ENCODE measurements around the gene USP5. TPM values are rescaled to one million over a fixed set of nuclear protein-coding genes. Genes with fewer than 3 reads are reported as not detected.
A peak's percentile ranks its signal among the peaks of the same experiment; 100 is the strongest.

USP5 gene
- total RNA-seq, 2 experiments from 2014 or later = 70.4 to 129 TPM

DNA sequence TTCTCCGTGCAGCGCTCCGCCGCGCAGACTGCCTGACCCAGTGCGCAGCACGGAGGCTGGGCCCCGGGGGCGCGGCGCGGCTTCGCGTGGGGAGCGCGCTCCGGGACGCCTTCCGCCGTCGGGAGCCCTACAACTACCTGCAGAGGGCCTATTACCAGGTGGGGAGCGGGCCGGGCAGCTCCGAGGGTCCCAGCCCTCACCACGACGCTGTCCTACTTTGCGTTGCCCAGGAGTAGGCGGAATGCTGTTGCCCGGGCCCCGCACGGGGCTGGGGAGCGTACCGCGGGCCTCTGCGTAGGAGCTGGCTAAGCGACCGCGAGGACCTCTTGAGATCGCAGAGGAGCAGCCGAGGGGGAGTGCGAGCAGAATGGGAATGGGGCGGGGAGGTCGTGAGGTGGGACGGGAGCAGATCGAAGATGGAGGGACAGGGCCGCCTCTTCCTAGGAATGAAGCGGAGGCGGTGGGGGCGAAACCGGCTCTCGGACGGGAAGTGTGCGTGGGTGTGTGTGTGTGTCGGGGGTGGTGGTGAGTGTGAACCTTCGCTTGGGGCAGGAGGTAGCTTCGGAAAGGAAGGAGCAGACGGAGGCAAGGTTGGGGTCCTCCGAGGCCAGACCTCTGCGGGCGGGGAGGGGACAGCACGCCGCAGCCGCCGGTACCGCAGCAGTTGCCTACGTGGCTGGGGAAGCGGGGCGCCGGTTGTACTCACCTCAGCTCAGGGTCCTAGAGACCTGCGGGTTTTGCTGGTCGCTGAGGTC, 23.0 kb upstream of the USP5 start:
- H3K36me3 ChIP-seq (ENCODE audit: insufficient read depth, low read length) = no peaks in the 10 kb centered on the region
- peak overlapping the region; percentile 79 for H3K4me2 ChIP-seq (ENCODE audit: low read length)
- no TSS peak for BruUV-seq (replicated peaks)
- ChIA-PET CTCF (ENCODE audit: unreplicated experiment) (interaction anchor here (0.5 to 0.8 kb wide), 3 partner anchors 10 to 185 kb away, joined by 3 to 8 read pairs (median 3); no protein-coding TSS in a partner anchor), POLR2A (interaction anchor here (0.6 to 1.2 kb wide), 4 partner anchors 10 to 133 kb away, joined by 3 to 5 read pairs (median 4); partner anchors contain the start of genes CDCA3 and MLF2)
- peak overlapping the region; percentile 78; the same call in 1 of the 2 replicates for H2AFZ ChIP-seq (ENCODE audit: low read length)
- no peaks in the 10 kb centered on the region for H3K9me2 ChIP-seq (ENCODE audit: insufficient read depth, low read length)
- peak overlapping the region; percentile 69 for H3K4me3 ChIP-seq (ENCODE audit: low read depth, low read length, poor library complexity, severe bottlenecking)
- no peaks in the 10 kb centered on the region for H3K9me3 ChIP-seq (ENCODE audit: low read length)
- peak; percentile 57 for DNase-seq (ENCODE audit: low spot score)
- no peaks in the 10 kb centered on the region for H3K79me2 ChIP-seq (ENCODE audit: insufficient read depth, low read depth, low read length)
- intact Hi-C loops (cut with micrococcal nuclease; ENCODE audit: unreplicated experiment) = loop anchor here (5.0 kb wide), 2 partner anchors 47 to 272 kb away; partner anchors contain the start of gene IFFO1
- H3K27ac ChIP-seq (ENCODE audit: low read depth, low read length, poor library complexity, severe bottlenecking) = no peak overlapping the region
- peaks cover 26% of the 10 kb centered on the region for H3K4me1 ChIP-seq (ENCODE audit: insufficient read depth, low read length, poor library complexity, severe bottlenecking)
- no peaks in the 10 kb centered on the region for H4K20me1 ChIP-seq (ENCODE audit: insufficient read depth, low read length)
- TF ChIP-seq EZH2phosphoT487 (IDR thresholded peaks at IDR 0.05; ENCODE audit: borderline replicate concordance, low read depth, low read length) = peak; percentile 76; the same call in 1 of the 2 replicates
- TF ChIP-seq, protein P1, sequence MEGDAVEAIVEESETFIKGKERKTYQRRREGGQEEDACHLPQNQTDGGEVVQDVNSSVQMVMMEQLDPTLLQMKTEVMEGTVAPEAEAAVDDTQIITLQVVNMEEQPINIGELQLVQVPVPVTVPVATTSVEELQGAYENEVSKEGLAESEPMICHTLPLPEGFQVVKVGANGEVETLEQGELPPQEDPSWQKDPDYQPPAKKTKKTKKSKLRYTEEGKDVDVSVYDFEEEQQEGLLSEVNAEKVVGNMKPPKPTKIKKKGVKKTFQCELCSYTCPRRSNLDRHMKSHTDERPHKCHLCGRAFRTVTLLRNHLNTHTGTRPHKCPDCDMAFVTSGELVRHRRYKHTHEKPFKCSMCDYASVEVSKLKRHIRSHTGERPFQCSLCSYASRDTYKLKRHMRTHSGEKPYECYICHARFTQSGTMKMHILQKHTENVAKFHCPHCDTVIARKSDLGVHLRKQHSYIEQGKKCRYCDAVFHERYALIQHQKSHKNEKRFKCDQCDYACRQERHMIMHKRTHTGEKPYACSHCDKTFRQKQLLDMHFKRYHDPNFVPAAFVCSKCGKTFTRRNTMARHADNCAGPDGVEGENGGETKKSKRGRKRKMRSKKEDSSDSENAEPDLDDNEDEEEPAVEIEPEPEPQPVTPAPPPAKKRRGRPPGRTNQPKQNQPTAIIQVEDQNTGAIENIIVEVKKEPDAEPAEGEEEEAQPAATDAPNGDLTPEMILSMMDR (conservative IDR thresholded peaks at IDR 0.05; ENCODE audit: low read length) = no peak

DNA sequence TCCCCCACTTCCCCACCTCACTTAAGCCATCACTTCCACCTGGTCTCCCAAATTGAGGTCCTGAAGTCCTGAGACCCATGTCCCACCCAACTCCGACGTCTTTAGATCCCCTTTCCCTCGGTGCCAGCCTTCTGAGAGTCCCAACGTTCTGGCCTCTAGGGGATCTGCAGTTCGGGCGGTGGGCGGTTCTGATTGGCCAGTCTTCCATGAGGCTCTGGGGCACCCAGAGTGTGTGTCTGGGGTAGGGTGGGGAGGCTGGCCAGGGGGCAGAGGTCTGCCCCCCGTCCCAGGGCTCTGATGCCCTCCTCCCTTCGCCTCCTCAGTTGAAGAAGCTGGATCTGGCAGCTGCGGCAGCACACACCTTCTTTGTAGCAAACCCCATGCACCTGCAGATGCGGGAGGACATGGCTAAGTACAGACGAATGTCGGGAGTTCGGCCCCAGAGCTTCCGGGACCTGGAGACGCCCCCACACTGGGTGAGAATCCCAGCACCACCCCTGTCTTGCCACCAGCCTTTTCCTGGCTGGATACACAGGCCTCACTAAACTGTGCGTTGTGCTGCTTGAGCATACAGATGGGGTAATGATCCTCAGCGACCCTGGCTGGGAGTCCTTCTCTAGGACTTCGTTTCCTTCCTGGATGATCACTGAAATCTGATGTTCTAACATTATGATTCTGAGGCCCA, 22.3 kb upstream of the USP5 start:
- H3K9me3 ChIP-seq (ENCODE audit: low read length) = no peaks in the 10 kb centered on the region
- CTCF ChIA-PET (ENCODE audit: unreplicated experiment) = interaction anchor here (0.5 to 1.3 kb wide), 5 partner anchors 9 to 185 kb away, joined by 3 to 8 read pairs (median 4); no protein-coding TSS in a partner anchor
- H2AFZ ChIP-seq (ENCODE audit: low read length) = peak overlapping the region; percentile 78; the same call in 1 of the 2 replicates
- POLR2A ChIA-PET = interaction anchor here (0.6 to 1.2 kb wide), 4 partner anchors 10 to 133 kb away, joined by 3 to 5 read pairs (median 4); partner anchors contain the start of genes CDCA3 and MLF2
- TF ChIP-seq, protein P1 (conservative IDR thresholded peaks at IDR 0.05; ENCODE audit: low read length) = peak; percentile 36; the same call in 1 of the 2 replicates
- TF ChIP-seq EZH2phosphoT487 (IDR thresholded peaks at IDR 0.05; ENCODE audit: borderline replicate concordance, low read depth, low read length) = no peak
- no peaks in the 10 kb centered on the region for H3K36me3 ChIP-seq (ENCODE audit: insufficient read depth, low read length)
- H3K27ac ChIP-seq (ENCODE audit: low read depth, low read length, poor library complexity, severe bottlenecking) = no peak overlapping the region
- peak overlapping the region; percentile 69 for H3K4me3 ChIP-seq (ENCODE audit: low read depth, low read length, poor library complexity, severe bottlenecking)
- H3K79me2 ChIP-seq (ENCODE audit: insufficient read depth, low read depth, low read length) = no peaks in the 10 kb centered on the region
- no peaks in the 10 kb centered on the region for H4K20me1 ChIP-seq (ENCODE audit: insufficient read depth, low read length)
- H3K4me2 ChIP-seq (ENCODE audit: low read length) = peak overlapping the region; percentile 79
- DNase-seq (ENCODE audit: low spot score) = peak; percentile 48
- no peaks in the 10 kb centered on the region for H3K9me2 ChIP-seq (ENCODE audit: insufficient read depth, low read length)
- intact Hi-C loops (cut with micrococcal nuclease; ENCODE audit: unreplicated experiment) = loop anchor here (5.0 kb wide), 2 partner anchors 47 to 272 kb away; partner anchors contain the start of gene IFFO1
- H3K4me1 ChIP-seq (ENCODE audit: insufficient read depth, low read length, poor library complexity, severe bottlenecking) = peaks cover 26% of the 10 kb centered on the region
- BruUV-seq (replicated peaks) = no TSS peak

Measured in OCI-LY7 (cell line).